SK-N-SH treated with all-trans-retinoic acid at 6 μM for 48 hours (cell line): ENCODE measurements around the gene MT1H.

Experiments used
- ATAC-seq: fragments of 200-7000 bp; cut with Tn5 transposase; 3 replicates; pipeline ENCODE4 v1.9.1; 2020; ENCODE audit warnings: mild to moderate bottlenecking, moderate library complexity
- ARNTL ChIP-seq: fragments of 450-650 bp; formaldehyde crosslinking; IDR thresholded peaks from 2 replicates; pipeline ENCODE4 v1.5.0; 2020; ENCODE audit warnings: low read depth, mild to moderate bottlenecking, moderate library complexity, borderline replicate concordance
- BACH2 ChIP-seq: fragments of 250-450 bp; sonication (Bioruptor Pico); IDR thresholded peaks from 2 replicates; pipeline ENCODE4 v1.9.0; 2021; ENCODE audit warnings: mild to moderate bottlenecking, borderline replicate concordance
- CSDC2 ChIP-seq: fragments of 250-450 bp; sonication (Bioruptor Pico); IDR thresholded peaks from 2 replicates; pipeline ENCODE4 v1.5.0; 2020; ENCODE audit warnings: mild to moderate bottlenecking, moderate library complexity
- ESRRG ChIP-seq: fragments of 250-450 bp; sonication (Bioruptor Pico); IDR thresholded peaks from 2 replicates; pipeline ENCODE4 v1.6.1; 2021; ENCODE audit warnings: mild to moderate bottlenecking
- GLIS3 ChIP-seq: fragments of 250-450 bp; sonication (Bioruptor Pico); IDR thresholded peaks from 2 replicates; pipeline ENCODE4 v1.5.0; 2020; ENCODE audit warnings: mild to moderate bottlenecking, moderate library complexity
- ISL1 ChIP-seq: fragments of 250-450 bp; sonication (Bioruptor Pico); IDR thresholded peaks from 2 replicates; pipeline ENCODE4 v2.1.2; 2022; ENCODE audit warnings: mild to moderate bottlenecking, moderate library complexity
- OSR1 ChIP-seq: fragments of 250-450 bp; sonication (Bioruptor Pico); IDR thresholded peaks from 2 replicates; pipeline ENCODE4 v1.8.0; 2022; ENCODE audit warnings: moderate library complexity, mild to moderate bottlenecking, inconsistent platforms
- PPARA ChIP-seq: fragments of 250-450 bp; sonication (Bioruptor Pico); IDR thresholded peaks from 2 replicates; pipeline ENCODE4 v1.5.0; 2020; ENCODE audit warnings: mild to moderate bottlenecking, borderline replicate concordance
- RARB ChIP-seq: fragments of 250-450 bp; sonication (Bioruptor Pico); IDR thresholded peaks from 2 replicates; pipeline ENCODE4 v1.8.0; 2021; ENCODE audit warnings: mild to moderate bottlenecking, moderate library complexity
- SNAI2 ChIP-seq: fragments of 250-450 bp; sonication (Bioruptor Pico); IDR thresholded peaks from 2 replicates; pipeline ENCODE4 v1.5.0; 2020; ENCODE audit warnings: mild to moderate bottlenecking, moderate library complexity
- TCF4 ChIP-seq: fragments of 250-450 bp; sonication (Bioruptor Pico); IDR thresholded peaks from 2 replicates; pipeline ENCODE4 v1.8.0; 2021; ENCODE audit warnings: mild to moderate bottlenecking, moderate library complexity, borderline replicate concordance
- TOX ChIP-seq: fragments of 250-450 bp; sonication (Bioruptor Pico); IDR thresholded peaks from 2 replicates; pipeline ENCODE4 v1.8.0; 2021; ENCODE audit warnings: mild to moderate bottlenecking, moderate library complexity, borderline replicate concordance
- ZC3H10 ChIP-seq: fragments of 250-450 bp; sonication (Bioruptor Pico); IDR thresholded peaks from 2 replicates; pipeline ENCODE4 v1.5.1; 2021; ENCODE audit warnings: mild to moderate bottlenecking, moderate library complexity
- ZFP3 ChIP-seq: fragments of 250-450 bp; sonication (Bioruptor Pico); IDR thresholded peaks from 2 replicates; pipeline ENCODE4 v1.5.0; 2020; ENCODE audit warnings: mild to moderate bottlenecking, moderate library complexity
- ZFP30 ChIP-seq: fragments of 450-650 bp; formaldehyde crosslinking; IDR thresholded peaks from 2 replicates; pipeline ENCODE4 v1.5.0; 2022; ENCODE audit warnings: mild to moderate bottlenecking, moderate library complexity
- ZNF565 ChIP-seq: fragments of 450-650 bp; formaldehyde crosslinking; conservative IDR thresholded peaks from 2 replicates; pipeline ENCODE4 v1.5.0; 2020; ENCODE audit warnings: low read depth, mild to moderate bottlenecking, moderate library complexity
- ZNF70 ChIP-seq: fragments of 450-650 bp; formaldehyde crosslinking; IDR thresholded peaks from 2 replicates; pipeline ENCODE4 v1.5.0; 2020; ENCODE audit warnings: mild to moderate bottlenecking, moderate library complexity
- TF ChIP-seq, protein P1 (sequence below): fragments of 250-450 bp; sonication (Bioruptor Pico); IDR thresholded peaks from 2 replicates; pipeline ENCODE4 v1.5.0; 2020; ENCODE audit warnings: mild to moderate bottlenecking, moderate library complexity
- TF ChIP-seq, protein P2 (sequence below): fragments of 250-450 bp; sonication (Bioruptor Pico); IDR thresholded peaks from 2 replicates; pipeline ENCODE4 v1.8.0; 2020; ENCODE audit warnings: mild to moderate bottlenecking, moderate library complexity, borderline replicate concordance
- TF ChIP-seq, protein P3 (sequence below): fragments of 250-450 bp; sonication (Bioruptor Pico); IDR thresholded peaks from 2 replicates; pipeline ENCODE4 v1.5.1; 2021; ENCODE audit warnings: mild to moderate bottlenecking, moderate library complexity
- TF ChIP-seq, protein P4 (sequence below): fragments of 250-450 bp; sonication (Bioruptor Pico); IDR thresholded peaks from 2 replicates; pipeline ENCODE4 v1.8.0; 2021; ENCODE audit warnings: low read depth, mild to moderate bottlenecking, moderate library complexity, borderline replicate concordance
- TF ChIP-seq, protein P5 (sequence below): fragments of 250-450 bp; sonication (Bioruptor Pico); IDR thresholded peaks from 2 replicates; pipeline ENCODE4 v1.5.1; 2020; ENCODE audit warnings: low read depth, mild to moderate bottlenecking, moderate library complexity

Gene MT1H

DNA sequence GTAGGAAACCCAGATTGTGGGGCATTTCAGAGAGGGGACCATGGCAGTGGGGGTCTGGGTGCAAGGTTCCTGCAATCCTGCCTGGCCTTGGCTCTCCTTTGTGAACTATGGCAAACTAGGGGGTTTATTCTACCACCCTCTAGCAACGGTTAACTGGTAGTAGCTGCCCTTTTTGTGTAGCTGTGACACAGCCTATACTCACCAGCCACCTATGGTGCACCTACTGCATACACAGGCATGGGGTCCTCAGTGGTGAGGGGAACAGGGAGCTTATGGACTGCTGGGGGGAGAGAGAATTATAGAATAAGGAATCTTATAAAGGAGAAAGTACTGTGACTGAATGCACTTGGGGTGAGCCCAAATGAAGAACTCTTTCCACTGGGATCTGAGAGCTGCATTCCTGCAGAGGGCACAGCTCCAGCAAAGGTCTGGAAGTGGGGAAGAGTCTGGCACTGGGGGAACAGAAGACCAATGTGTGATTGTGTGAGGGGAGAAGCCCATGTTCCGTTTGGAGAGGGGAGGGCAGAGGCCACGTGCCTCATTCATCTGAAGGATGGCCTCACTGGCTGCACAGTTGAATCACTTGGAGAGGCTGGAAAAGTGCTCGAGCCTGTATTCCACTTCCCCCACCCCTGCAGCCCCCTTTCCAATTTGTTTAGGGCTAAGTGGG lies 14.8 kb downstream of the MT1H start:
- TF ChIP-seq ZFP30 (CRISPR knock-in tag) (no peak), RARB (CRISPR knock-in tag) (no peak), CSDC2 (no peak), TCF4 (CRISPR knock-in tag) (no peak), SNAI2 (CRISPR knock-in tag) (no peak), ZFP3 (no peak), ARNTL (CRISPR knock-in tag) (no peak), GLIS3 (CRISPR knock-in tag) (no peak), ZNF565 (CRISPR knock-in tag) (no peak), ESRRG (CRISPR knock-in tag) (no peak), ZC3H10 (CRISPR knock-in tag) (no peak)
- TF ChIP-seq, protein P1, sequence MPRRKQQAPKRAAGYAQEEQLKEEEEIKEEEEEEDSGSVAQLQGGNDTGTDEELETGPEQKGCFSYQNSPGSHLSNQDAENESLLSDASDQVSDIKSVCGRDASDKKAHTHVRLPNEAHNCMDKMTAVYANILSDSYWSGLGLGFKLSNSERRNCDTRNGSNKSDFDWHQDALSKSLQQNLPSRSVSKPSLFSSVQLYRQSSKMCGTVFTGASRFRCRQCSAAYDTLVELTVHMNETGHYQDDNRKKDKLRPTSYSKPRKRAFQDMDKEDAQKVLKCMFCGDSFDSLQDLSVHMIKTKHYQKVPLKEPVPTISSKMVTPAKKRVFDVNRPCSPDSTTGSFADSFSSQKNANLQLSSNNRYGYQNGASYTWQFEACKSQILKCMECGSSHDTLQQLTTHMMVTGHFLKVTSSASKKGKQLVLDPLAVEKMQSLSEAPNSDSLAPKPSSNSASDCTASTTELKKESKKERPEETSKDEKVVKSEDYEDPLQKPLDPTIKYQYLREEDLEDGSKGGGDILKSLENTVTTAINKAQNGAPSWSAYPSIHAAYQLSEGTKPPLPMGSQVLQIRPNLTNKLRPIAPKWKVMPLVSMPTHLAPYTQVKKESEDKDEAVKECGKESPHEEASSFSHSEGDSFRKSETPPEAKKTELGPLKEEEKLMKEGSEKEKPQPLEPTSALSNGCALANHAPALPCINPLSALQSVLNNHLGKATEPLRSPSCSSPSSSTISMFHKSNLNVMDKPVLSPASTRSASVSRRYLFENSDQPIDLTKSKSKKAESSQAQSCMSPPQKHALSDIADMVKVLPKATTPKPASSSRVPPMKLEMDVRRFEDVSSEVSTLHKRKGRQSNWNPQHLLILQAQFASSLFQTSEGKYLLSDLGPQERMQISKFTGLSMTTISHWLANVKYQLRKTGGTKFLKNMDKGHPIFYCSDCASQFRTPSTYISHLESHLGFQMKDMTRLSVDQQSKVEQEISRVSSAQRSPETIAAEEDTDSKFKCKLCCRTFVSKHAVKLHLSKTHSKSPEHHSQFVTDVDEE (CRISPR knock-in tag): no peak
- TF ChIP-seq, protein P2, sequence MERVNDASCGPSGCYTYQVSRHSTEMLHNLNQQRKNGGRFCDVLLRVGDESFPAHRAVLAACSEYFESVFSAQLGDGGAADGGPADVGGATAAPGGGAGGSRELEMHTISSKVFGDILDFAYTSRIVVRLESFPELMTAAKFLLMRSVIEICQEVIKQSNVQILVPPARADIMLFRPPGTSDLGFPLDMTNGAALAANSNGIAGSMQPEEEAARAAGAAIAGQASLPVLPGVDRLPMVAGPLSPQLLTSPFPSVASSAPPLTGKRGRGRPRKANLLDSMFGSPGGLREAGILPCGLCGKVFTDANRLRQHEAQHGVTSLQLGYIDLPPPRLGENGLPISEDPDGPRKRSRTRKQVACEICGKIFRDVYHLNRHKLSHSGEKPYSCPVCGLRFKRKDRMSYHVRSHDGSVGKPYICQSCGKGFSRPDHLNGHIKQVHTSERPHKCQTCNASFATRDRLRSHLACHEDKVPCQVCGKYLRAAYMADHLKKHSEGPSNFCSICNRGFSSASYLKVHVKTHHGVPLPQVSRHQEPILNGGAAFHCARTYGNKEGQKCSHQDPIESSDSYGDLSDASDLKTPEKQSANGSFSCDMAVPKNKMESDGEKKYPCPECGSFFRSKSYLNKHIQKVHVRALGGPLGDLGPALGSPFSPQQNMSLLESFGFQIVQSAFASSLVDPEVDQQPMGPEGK (CRISPR knock-in tag): no peak
- TF ChIP-seq, protein P3, sequence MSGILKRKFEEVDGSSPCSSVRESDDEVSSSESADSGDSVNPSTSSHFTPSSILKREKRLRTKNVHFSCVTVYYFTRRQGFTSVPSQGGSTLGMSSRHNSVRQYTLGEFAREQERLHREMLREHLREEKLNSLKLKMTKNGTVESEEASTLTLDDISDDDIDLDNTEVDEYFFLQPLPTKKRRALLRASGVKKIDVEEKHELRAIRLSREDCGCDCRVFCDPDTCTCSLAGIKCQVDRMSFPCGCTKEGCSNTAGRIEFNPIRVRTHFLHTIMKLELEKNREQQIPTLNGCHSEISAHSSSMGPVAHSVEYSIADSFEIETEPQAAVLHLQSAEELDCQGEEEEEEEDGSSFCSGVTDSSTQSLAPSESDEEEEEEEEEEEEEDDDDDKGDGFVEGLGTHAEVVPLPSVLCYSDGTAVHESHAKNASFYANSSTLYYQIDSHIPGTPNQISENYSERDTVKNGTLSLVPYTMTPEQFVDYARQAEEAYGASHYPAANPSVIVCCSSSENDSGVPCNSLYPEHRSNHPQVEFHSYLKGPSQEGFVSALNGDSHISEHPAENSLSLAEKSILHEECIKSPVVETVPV (CRISPR knock-in tag): no peak
- no peak for ATAC-seq

DNA sequence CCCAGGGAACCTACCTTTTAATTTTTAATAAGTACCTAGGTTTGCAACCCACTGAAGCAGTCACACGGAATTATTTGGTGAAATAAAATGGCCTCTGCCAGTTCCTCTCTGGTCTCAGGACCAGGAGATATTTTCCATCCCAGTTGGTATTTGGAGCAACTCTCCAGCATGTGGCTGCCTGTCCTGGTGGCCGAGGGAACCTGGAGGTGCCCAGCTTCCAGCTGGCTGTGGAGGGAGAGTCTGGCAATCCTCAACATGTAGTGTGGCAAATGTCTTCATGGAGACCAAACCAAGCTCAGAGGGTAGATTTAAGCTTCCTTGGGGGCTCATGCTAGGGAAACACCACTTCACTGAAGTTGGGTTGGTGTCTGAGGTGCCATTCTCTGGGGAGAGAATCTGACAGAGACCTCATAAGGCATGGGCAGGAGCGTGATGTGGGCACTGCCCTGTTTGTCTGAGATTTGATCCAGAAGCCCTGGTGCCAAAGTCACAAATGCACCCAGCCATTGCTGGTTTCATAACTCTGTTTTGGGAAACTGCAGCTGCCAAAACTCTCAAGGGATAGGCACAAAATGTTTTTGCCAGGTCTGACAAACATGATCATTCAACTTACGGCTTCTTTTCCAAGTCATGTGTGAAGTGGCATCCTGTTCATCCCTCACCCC lies 15.4 kb downstream of the MT1H start:
- no peak for TF ChIP-seq ZFP30 (CRISPR knock-in tag)
- TF ChIP-seq OSR1: no peak
- TF ChIP-seq, protein P2 (CRISPR knock-in tag): no peak
- no peak for TF ChIP-seq ZFP3
- TF ChIP-seq CSDC2: no peak
- TF ChIP-seq SNAI2 (CRISPR knock-in tag): no peak
- TF ChIP-seq ZNF70 (CRISPR knock-in tag): no peak
- TF ChIP-seq ISL1 (CRISPR knock-in tag): no peak
- TF ChIP-seq ZNF565 (CRISPR knock-in tag): no peak
- TF ChIP-seq, protein P4, sequence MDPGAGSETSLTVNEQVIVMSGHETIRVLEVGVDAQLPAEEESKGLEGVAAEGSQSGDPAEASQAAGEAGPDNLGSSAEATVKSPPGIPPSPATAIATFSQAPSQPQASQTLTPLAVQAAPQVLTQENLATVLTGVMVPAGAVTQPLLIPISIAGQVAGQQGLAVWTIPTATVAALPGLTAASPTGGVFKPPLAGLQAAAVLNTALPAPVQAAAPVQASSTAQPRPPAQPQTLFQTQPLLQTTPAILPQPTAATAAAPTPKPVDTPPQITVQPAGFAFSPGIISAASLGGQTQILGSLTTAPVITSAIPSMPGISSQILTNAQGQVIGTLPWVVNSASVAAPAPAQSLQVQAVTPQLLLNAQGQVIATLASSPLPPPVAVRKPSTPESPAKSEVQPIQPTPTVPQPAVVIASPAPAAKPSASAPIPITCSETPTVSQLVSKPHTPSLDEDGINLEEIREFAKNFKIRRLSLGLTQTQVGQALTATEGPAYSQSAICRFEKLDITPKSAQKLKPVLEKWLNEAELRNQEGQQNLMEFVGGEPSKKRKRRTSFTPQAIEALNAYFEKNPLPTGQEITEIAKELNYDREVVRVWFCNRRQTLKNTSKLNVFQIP (CRISPR knock-in tag): no peak
- TF ChIP-seq TOX (CRISPR knock-in tag): no peak
- no peak for TF ChIP-seq RARB (CRISPR knock-in tag)
- TF ChIP-seq, protein P5, sequence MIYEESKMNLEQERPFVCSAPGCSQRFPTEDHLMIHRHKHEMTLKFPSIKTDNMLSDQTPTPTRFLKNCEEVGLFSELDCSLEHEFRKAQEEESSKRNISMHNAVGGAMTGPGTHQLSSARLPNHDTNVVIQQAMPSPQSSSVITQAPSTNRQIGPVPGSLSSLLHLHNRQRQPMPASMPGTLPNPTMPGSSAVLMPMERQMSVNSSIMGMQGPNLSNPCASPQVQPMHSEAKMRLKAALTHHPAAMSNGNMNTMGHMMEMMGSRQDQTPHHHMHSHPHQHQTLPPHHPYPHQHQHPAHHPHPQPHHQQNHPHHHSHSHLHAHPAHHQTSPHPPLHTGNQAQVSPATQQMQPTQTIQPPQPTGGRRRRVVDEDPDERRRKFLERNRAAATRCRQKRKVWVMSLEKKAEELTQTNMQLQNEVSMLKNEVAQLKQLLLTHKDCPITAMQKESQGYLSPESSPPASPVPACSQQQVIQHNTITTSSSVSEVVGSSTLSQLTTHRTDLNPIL (CRISPR knock-in tag): no peak
- TF ChIP-seq, protein P3 (CRISPR knock-in tag): no peak
- no peak for TF ChIP-seq BACH2 (CRISPR knock-in tag)
- no peak for TF ChIP-seq GLIS3 (CRISPR knock-in tag)
- TF ChIP-seq ESRRG (CRISPR knock-in tag): no peak
- TF ChIP-seq PPARA (CRISPR knock-in tag): no peak
- ATAC-seq: no peak
